Gastrocnemius medialis (tissue), 4 donors: ENCODE data around the gene BCL7A. TPM values are rescaled to one million over a fixed set of nuclear protein-coding genes. Genes with fewer than 3 reads are reported as not detected.
"Not testable (repeated sequence)": the region's sequence is repeated elsewhere in the genome, so short reads cannot be mapped to it uniquely, and the experiment has no call there.

ENCODE experiments used
- ATAC-seq, 2 donors: fragments of 150-250 bp; one replicate each; pipeline ENCODE4 v1.9.1; 2016
- DNase-seq, 2 donors: peaks; one replicate each; pipeline ENCODE4 v3.0.0-alpha.2; 2019
- H3K27ac ChIP-seq, 4 donors: fragments of 200-600 bp; sonication (generic); 1 replicate in 1 of 4; 2 replicates in 3 of 4; pipeline ENCODE4 v1.5.1; 2016 to 2018; ENCODE audit warnings: mild to moderate bottlenecking in 2 of 4, moderate library complexity in 1 of 4
- H3K27me3 ChIP-seq, 3 donors: fragments of 200-600 bp; sonication (generic) in 2 of 3; 1 replicate in 1 of 3; 2 replicates in 2 of 3; pipeline versions ENCODE4 v1.5.1 to v1.6.0; 2016 to 2019; ENCODE audit warnings: mild to moderate bottlenecking in 1 of 3, moderate library complexity in 1 of 3
- H3K36me3 ChIP-seq, 2 donors: fragments of 200-600 bp; sonication (generic) in 1 of 2; one replicate each; pipeline ENCODE4 v1.5.1; 2017 to 2018
- H3K4me1 ChIP-seq, 2 donors: fragments of 200-600 bp; sonication (generic) in 1 of 2; one replicate each; pipeline ENCODE4 v1.5.1; 2016 to 2017; ENCODE audit warnings: mild to moderate bottlenecking in 2 of 2
- H3K4me3 ChIP-seq, 4 donors: fragments of 200-600 bp; sonication (generic) in 3 of 4; 1 replicate in 1 of 4; 2 replicates in 3 of 4; pipeline ENCODE4 v1.5.1; 2016 to 2019; ENCODE audit warnings: mild to moderate bottlenecking in 2 of 4
- H3K9me3 ChIP-seq, 3 donors: fragments of 200-600 bp; sonication (generic) in 2 of 3; 1 replicate in 1 of 3; 2 replicates in 2 of 3; pipeline ENCODE4 v1.5.1; 2016 to 2019
- POLR2A ChIP-seq, 2 donors: fragments of 450-650 bp; IDR thresholded peaks; one replicate each; pipeline ENCODE4 v1.6.1; 2017; ENCODE audit warnings: antibody characterized with exemption in 2 of 2, mild to moderate bottlenecking in 2 of 2, moderate library complexity in 2 of 2
- in situ Hi-C, 4 donors: fragments of 200-750 bp; cut with MboI; loops; one replicate each; pipeline versions ENCODE4 v1.15.0 to v1.8.0; 2017; ENCODE audit warnings: low sequenced_read_pairs in 4 of 4
- intact Hi-C: fragments of 100-400 bp; cut with DNase I; formaldehyde crosslinking; loops from one replicate; pipeline ENCODE4 v1.15.1; 2023; ENCODE audit warnings: low total_unique reads
- total RNA-seq, 4 donors: library from RNA; depleted of rRNA; stranded (reverse); fragments of >200 nt; gene quantifications; one replicate each; pipeline versions ENCODE4 v1.1.0 to v1.2.3, GENCODE V29; 2016
- TF ChIP-seq, protein P1 (sequence below), 5 experiments: fragments of 450-650 bp in 3 of 5; fragments of 200-600 bp in 2 of 5; sonication (generic) in 2 of 5; IDR thresholded peaks in 4 of 5; conservative IDR thresholded peaks in 1 of 5; 1 replicate in 4 of 5; 2 replicates in 1 of 5; pipeline ENCODE4 v1.5.1; 2016 to 2019; ENCODE audit warnings: antibody characterized with exemption in 5 of 5, mild to moderate bottlenecking in 3 of 5, moderate library complexity in 3 of 5

BCL7A gene
- total RNA-seq, 4 donors from 2014 or later, result 9.8 to 23.5 (median 13.7) TPM

DNA sequence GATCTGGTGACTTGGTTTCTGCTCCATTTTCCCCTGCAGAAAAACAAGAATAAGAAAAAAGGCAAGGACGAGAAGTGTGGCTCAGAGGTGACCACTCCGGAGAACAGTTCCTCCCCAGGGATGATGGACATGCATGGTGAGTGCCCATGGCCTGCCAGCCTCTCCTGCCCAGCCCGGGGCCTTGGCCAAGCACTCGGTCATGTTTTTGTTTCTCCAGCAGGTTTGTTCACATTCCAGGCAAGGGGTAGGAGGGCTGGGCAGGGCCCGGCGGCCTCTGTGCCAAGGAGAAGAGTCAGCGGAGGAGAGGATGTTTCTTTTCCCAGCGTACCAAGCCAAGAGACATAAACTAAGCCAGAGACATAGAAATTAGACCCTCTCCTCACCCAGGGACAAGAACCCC is 13.6 kb downstream of the BCL7A start:
- Histone ChIP-seq H3K27me3 (no peaks in the 10 kb centered on the region), H3K4me3 (no peak overlapping the region), H3K4me1 (peaks cover 0 to 10% of the 10 kb centered on the region in 2 donors), H3K36me3 (peaks cover 0 to 22% of the 10 kb centered on the region in 2 donors), H3K9me3 (no peaks in the 10 kb centered on the region), H3K27ac (peak overlapping the region in 1 of 4 donors; percentile 25)
- ATAC-seq (no peak), DNase-seq (no peak)
- TF ChIP-seq, protein P1, sequence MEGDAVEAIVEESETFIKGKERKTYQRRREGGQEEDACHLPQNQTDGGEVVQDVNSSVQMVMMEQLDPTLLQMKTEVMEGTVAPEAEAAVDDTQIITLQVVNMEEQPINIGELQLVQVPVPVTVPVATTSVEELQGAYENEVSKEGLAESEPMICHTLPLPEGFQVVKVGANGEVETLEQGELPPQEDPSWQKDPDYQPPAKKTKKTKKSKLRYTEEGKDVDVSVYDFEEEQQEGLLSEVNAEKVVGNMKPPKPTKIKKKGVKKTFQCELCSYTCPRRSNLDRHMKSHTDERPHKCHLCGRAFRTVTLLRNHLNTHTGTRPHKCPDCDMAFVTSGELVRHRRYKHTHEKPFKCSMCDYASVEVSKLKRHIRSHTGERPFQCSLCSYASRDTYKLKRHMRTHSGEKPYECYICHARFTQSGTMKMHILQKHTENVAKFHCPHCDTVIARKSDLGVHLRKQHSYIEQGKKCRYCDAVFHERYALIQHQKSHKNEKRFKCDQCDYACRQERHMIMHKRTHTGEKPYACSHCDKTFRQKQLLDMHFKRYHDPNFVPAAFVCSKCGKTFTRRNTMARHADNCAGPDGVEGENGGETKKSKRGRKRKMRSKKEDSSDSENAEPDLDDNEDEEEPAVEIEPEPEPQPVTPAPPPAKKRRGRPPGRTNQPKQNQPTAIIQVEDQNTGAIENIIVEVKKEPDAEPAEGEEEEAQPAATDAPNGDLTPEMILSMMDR (IDR thresholded peaks at IDR 0.05 in 4 of 5, conservative IDR thresholded peaks at IDR 0.05 in 1 of 5), result no peak
- TF ChIP-seq POLR2A (IDR thresholded peaks at IDR 0.05), result no peak
- in situ Hi-C loops (no loop called here), intact Hi-C loops (no loop called here)

DNA sequence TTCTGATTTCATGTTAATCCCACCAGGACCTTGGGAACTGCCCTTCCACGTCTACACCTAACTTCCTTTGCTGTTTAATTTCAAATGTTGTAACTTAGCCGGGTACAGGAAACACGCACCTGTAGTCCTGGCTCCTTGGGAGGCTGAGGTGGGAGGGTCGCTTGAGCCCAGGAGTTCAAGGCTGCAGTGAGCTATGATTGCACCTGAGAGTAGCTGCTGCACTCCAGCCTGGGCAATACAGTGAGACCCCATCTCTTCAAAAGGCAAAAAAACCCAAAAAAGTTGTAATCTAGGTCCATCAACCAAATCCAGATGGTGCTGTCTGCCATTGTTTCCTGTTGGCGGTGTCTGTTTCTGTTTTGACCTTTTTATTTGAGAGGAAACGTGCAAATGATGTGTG is 14.5 kb downstream of the BCL7A start:
- in situ Hi-C loops (no loop called here), intact Hi-C loops (no loop called here)
- Histone ChIP-seq H3K4me3 (no peak overlapping the region), H3K27me3 (no peaks in the 10 kb centered on the region), H3K9me3 (no peaks in the 10 kb centered on the region), H3K4me1 (peaks cover 0 to 5% of the 10 kb centered on the region in 2 donors), H3K27ac (no peak overlapping the region), H3K36me3 (peaks cover 0 to 22% of the 10 kb centered on the region in 2 donors)
- DNase-seq (no peak), ATAC-seq (no peak)
- TF ChIP-seq POLR2A (IDR thresholded peaks at IDR 0.05), result no peak
- TF ChIP-seq, protein P1 (IDR thresholded peaks at IDR 0.05 in 4 of 5, conservative IDR thresholded peaks at IDR 0.05 in 1 of 5), result no peak

DNA sequence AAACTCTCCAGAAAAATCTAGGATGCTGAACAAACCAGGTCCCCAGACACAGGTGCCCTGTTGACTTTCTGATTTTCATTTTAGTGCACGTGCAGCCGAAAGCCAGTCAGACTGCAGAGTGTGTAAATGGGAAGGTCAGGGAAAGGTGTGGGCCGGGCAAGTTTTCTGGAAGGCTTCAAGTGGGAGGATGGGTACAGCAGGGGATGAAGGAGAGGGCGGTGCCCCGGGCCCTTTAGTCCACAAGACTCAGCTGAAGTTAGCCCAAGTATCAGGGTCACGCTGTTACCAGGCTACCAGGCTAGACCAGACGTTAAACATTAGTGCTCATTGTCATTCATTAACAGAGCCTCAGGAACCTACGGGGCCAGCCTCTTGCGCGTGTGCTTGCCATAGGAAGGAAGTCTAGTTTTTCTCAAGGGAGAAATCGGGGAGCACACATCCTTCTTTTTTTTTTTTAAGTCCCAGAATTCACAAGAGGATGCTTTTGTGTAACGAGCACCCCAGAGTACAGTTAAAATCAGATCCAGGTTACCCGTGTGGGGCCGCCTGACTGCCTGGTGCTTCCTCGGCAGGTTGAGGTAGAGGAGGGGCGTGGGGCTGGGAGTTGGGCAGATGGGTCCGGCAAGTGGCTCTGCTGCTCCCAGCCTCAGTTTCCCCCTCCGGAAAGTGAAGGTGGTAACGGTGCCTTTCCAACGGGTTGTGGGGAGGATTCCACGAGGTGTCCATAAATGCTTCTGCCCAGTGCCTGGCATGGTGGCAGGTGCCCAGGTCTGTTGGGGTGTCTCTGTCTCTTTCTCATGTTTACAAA is 19.1 kb downstream of the BCL7A start:
- DNase-seq, result no peak
- no peaks in the 10 kb centered on the region for H3K27me3 ChIP-seq
- TF ChIP-seq POLR2A (IDR thresholded peaks at IDR 0.05), result no peak
- TF ChIP-seq, protein P1 (IDR thresholded peaks at IDR 0.05 in 4 of 5, conservative IDR thresholded peaks at IDR 0.05 in 1 of 5), result no peak
- ATAC-seq, result no peak
- no peak overlapping the region for H3K27ac ChIP-seq
- H3K4me1 ChIP-seq, result no peaks in the 10 kb centered on the region
- in situ Hi-C loops, result loop anchor here in 1 of 4 donors (10.0 kb wide), 1 partner anchor 154 kb away; no protein-coding TSS in a partner anchor
- peaks cover 0 to 20% of the 10 kb centered on the region in 2 donors for H3K36me3 ChIP-seq
- H3K9me3 ChIP-seq, result no peaks in the 10 kb centered on the region
- intact Hi-C loops, result no loop called here
- H3K4me3 ChIP-seq, result no peak overlapping the region

DNA sequence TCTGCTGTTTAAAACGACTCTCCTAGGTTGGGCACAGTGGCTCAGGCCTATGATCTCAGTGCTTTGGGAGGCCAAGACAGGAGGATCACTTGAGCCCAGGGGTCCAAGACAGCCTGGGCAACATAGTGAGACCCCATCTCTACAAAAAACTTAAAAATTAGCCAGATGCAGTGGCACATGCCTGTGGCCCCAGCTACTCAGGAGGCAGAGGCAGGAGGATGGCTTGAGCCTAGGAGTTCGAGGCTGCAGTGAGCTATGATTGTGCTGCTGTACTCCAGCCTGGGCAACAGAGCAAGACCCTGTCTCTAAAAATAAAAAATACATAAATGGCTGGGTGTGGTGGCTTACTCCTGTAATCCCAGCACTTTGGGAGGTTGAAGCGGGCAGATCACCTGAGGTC is 19.8 kb downstream of the BCL7A start:
- ATAC-seq, H3K27ac ChIP-seq, DNase-seq, intact Hi-C loops, H3K4me1 ChIP-seq, H3K27me3 ChIP-seq, H3K9me3 ChIP-seq, H3K4me3 ChIP-seq: not testable (repeated sequence)
- in situ Hi-C loops, result loop anchor here in 1 of 4 donors (10.0 kb wide), 1 partner anchor 153 kb away; no protein-coding TSS in a partner anchor
- H3K36me3 ChIP-seq, result peaks cover 0 to 16% of the 10 kb centered on the region in 2 donors

DNA sequence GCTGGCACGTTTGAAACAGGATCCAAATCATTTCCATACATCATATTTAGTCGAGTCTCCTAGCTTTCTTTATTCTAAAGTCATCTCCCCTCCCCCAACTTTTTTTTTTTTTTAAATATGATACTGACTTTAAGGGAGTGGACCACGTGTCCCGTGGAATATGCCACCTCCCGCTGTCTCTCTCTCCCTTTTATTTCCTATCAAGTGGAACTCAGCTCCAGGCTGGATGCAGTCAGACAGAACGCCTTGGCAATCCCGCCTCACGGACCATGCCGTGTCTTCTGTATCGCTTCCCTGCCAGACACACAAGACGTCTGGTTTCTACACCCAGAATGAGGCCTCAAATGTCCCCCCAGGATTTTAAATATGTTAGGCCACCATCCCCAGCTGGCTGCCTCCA is 21.2 kb downstream of the BCL7A start:
- Histone ChIP-seq H3K9me3 (no peaks in the 10 kb centered on the region), H3K36me3 (peaks cover 0 to 17% of the 10 kb centered on the region in 2 donors), H3K4me1 (no peaks in the 10 kb centered on the region), H3K27ac (no peak overlapping the region), H3K27me3 (no peaks in the 10 kb centered on the region), H3K4me3 (no peak overlapping the region)
- intact Hi-C loops, result no loop called here
- ATAC-seq (no peak), DNase-seq (no peak)
- TF ChIP-seq, protein P1 (IDR thresholded peaks at IDR 0.05 in 4 of 5, conservative IDR thresholded peaks at IDR 0.05 in 1 of 5), result no peak
- no peak for TF ChIP-seq POLR2A (IDR thresholded peaks at IDR 0.05)
- in situ Hi-C loops, result loop anchor here in 1 of 4 donors (10.0 kb wide), 1 partner anchor 152 kb away; no protein-coding TSS in a partner anchor
